Pulmonary artery endothelial cell (primary cell): ENCODE measurements around the gene PDE11A. TPM values are rescaled to one million over a fixed set of nuclear protein-coding genes. Genes with fewer than 3 reads are reported as not detected.

Experiments used
- DNase-seq: peaks from one replicate; pipeline ENCODE4 v3.0.0-alpha.2; 2011; ENCODE audit warnings: low read depth, low spot score
- total RNA-seq: library from RNA; depleted of rRNA; stranded (reverse); fragments of >200 nt; gene quantifications from 2 replicates; pipeline ENCODE4 v1.2.3, GENCODE V29; 2014

PDE11A gene
- total RNA-seq, 1 donor from 2014 or later = under 0.01 TPM

DNA sequence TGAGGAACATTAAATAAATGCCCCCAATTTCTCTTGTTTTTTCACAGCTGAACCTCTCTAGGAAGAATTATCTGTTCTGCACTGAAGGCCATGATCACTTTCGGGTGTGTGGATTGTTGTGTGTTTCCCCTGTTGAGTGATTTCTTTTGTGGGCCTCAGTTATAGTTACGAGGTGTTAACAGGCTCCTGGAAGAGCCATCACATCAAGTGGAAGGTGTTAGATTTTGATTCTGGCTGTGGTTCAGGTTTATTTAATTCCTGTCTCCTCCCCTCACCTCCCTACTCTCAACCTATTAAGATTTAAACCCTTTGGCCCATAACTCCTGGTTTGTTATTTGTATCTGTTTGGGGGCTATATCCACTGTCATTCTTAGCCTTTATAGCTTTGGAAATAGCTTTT lies 497.2 kb downstream of the PDE11A start:
- no peak for DNase-seq

DNA sequence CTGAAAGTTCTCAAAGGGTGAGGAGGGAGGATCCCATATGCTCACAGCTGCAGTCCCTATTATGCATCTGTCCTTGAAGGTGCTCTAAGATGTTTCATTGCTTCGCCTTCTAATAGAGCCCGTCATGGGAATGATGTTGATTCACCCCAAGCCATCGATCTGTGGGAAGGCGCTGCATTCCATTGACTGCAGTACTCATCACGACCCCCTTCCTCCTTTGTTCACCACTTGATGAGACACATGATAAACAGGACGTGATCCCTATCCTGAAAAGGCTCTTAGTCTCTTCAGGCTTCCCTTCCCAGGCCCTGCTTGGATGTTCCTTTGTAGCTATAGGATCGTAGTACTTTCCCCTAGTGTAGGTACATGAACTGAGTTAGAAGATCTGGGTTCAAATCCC lies 498.2 kb downstream of the PDE11A start:
- DNase-seq = no peak

Other genes starting within 250 kb of the PDE11A start
- 21.2 and 24.0 TPM in 2 replicates for gene RBM45, start 39.7 kb upstream of the PDE11A start, total RNA-seq
- 5.4 and 6.9 TPM in 2 replicates for gene OSBPL6, start 121.7 kb upstream of the PDE11A start, total RNA-seq